ENCODE measurements around the gene HENMT1.

DNA sequence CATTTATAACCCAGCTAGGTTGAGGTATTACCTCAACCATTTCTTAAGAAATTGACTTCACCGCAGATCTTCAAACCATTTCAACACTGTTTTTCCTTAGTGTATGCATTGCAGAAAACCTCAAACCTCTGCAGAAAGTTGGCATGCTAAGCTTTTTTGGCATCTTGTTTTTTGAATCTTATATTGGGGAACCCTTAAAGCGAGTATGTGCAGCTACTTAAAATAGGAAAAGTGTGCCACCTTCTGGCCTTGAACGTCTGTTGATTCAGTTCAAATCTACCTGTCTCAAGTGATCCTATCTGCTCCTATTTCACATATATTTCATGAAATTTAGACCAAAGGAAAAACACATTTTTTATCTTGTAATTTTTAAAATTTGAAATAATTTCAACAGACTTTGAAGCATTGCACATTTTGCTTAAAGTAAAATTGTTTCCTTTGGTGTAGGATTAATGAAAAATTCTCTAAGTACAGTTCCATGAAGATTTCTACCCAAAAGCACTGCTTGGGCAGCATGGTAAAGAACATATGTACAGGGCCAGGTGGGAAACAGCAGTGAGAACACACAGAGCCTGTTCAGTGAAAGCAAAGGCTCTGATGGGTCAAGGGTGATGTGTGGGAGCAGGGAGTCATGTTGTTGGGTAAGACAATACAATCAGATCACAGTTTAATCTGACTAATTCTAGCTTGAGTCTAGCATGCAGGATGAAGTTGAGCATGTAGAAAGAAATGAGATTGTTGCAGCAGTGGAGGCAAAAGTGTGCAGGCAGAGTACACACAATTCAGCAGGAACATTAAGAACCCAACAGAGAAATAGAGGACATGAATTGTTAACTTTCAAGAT lies 17.2 kb downstream of the HENMT1 start:
- TF ChIP-seq, protein P1, sequence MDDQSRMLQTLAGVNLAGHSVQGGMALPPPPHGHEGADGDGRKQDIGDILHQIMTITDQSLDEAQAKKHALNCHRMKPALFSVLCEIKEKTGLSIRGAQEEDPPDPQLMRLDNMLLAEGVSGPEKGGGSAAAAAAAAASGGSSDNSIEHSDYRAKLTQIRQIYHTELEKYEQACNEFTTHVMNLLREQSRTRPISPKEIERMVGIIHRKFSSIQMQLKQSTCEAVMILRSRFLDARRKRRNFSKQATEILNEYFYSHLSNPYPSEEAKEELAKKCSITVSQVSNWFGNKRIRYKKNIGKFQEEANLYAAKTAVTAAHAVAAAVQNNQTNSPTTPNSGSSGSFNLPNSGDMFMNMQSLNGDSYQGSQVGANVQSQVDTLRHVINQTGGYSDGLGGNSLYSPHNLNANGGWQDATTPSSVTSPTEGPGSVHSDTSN (CRISPR knock-in tag; IDR thresholded peaks at IDR 0.05): no peak
- TF ChIP-seq SP2 (tag by site-specific recombination; IDR thresholded peaks at IDR 0.05) (no peak), CTCF (tag by site-specific recombination; IDR thresholded peaks at IDR 0.05) (peak; percentile 34; the same call in 1 of the 2 replicates)

Measured in HEK293 (cell line).